CD14-positive monocyte (primary cell): ENCODE data around the gene TNKS1BP1. TPM values are rescaled to one million over a fixed set of nuclear protein-coding genes. Genes with fewer than 3 reads are reported as not detected.

Experiments used
- DNase-seq, 3 donors: peaks; one replicate each; pipeline ENCODE4 v3.0.0-alpha.2; 2011 to 2022
- H2AFZ ChIP-seq: 2 replicates; pipeline ENCODE4 v1.6.0; 2012; ENCODE audit warnings: mild to moderate bottlenecking, low read depth, low read length, inconsistent platforms; ENCODE audit not compliant: insufficient read depth, poor library complexity, severe bottlenecking
- H3K27ac ChIP-seq, 2 donors: 1 replicate in 1 of 2; 2 replicates in 1 of 2; pipeline ENCODE4 v1.5.1; 2012 to 2013; ENCODE audit warnings: low read length in 2 of 2, control low read depth in 1 of 2, inconsistent platforms in 1 of 2, low read depth in 1 of 2, mild to moderate bottlenecking in 1 of 2
- H3K27me3 ChIP-seq, 2 donors: one replicate each; pipeline versions ENCODE4 v1.6.0 to v1.6.1; 2011 to 2013; ENCODE audit warnings: low read length in 2 of 2; ENCODE audit not compliant: control insufficient read depth in 2 of 2, insufficient read depth in 2 of 2
- H3K36me3 ChIP-seq, 2 donors: replicated peaks in 1 of 2; 1 replicate in 1 of 2; 2 replicates in 1 of 2; pipeline versions ENCODE4 v1.5.1 to v1.6.1; 2012 to 2013; ENCODE audit warnings: low read length in 2 of 2, control low read depth in 1 of 2, inconsistent platforms in 1 of 2, mild to moderate bottlenecking in 1 of 2; ENCODE audit not compliant: insufficient read depth in 2 of 2, control insufficient read depth in 1 of 2
- H3K4me1 ChIP-seq, 2 donors: 1 replicate in 1 of 2; 2 replicates in 1 of 2; pipeline versions ENCODE4 v1.5.1 to v1.6.1; 2012 to 2013; ENCODE audit warnings: low read length in 2 of 2, control low read depth in 1 of 2, inconsistent platforms in 1 of 2, mild to moderate bottlenecking in 1 of 2, moderate library complexity in 1 of 2; ENCODE audit not compliant: insufficient read depth in 2 of 2, control insufficient read depth in 1 of 2
- H3K4me2 ChIP-seq: replicated peaks from 2 replicates; pipeline ENCODE3; 2012; ENCODE audit warnings: low read length, moderate library complexity, mild to moderate bottlenecking; ENCODE audit not compliant: poor library complexity, severe bottlenecking; ENCODE audit errors: extremely low read depth
- H3K4me3 ChIP-seq, 3 experiments: fragments of 200-600 bp in 1 of 3; sonication (generic) in 1 of 3; replicated peaks in 1 of 3; 1 replicate in 2 of 3; 2 replicates in 1 of 3; pipeline ENCODE4 v1.5.1; 2011 to 2013; ENCODE audit warnings: low read length in 3 of 3, mild to moderate bottlenecking in 3 of 3, control low read depth in 2 of 3, low read depth in 2 of 3, inconsistent platforms in 1 of 3, moderate library complexity in 1 of 3
- H3K79me2 ChIP-seq: 2 replicates; pipeline ENCODE4 v1.6.0; 2012; ENCODE audit warnings: mild to moderate bottlenecking, control low read depth, inconsistent platforms, low read length, moderate library complexity; ENCODE audit not compliant: insufficient read depth
- H3K9ac ChIP-seq: 2 replicates; pipeline ENCODE4 v1.6.0; 2017; ENCODE audit warnings: low read length, mild to moderate bottlenecking; ENCODE audit not compliant: insufficient read depth, poor library complexity, severe bottlenecking
- H3K9me3 ChIP-seq, 2 donors: replicated peaks in 1 of 2; 1 replicate in 1 of 2; 2 replicates in 1 of 2; pipeline versions ENCODE4 v1.5.1 to v1.6.1; 2012 to 2013; ENCODE audit warnings: low read length in 2 of 2, control low read depth in 1 of 2; ENCODE audit not compliant: control insufficient read depth in 1 of 2, insufficient read depth in 1 of 2
- H4K20me1 ChIP-seq: 2 replicates; pipeline ENCODE4 v1.6.0; 2012; ENCODE audit warnings: mild to moderate bottlenecking, low read length, control low read depth, moderate library complexity; ENCODE audit not compliant: insufficient read depth
- H3K27ac Mint-ChIP-seq, 7 donors: one replicate each; pipeline ENCODE4 v1.8.0; 2020; ENCODE audit warnings: mild to moderate bottlenecking in 7 of 7, mixed read lengths in 7 of 7, moderate library complexity in 6 of 7, inconsistent platforms in 2 of 7
- H3K27me3 Mint-ChIP-seq, 3 donors: one replicate each; pipeline ENCODE4 v1.8.0; 2021 to 2022; ENCODE audit warnings: low read depth in 3 of 3, mild to moderate bottlenecking in 3 of 3, mixed read lengths in 3 of 3, moderate library complexity in 3 of 3, inconsistent platforms in 1 of 3
- H3K36me3 Mint-ChIP-seq, 2 donors: one replicate each; pipeline ENCODE4 v1.8.0; 2020; ENCODE audit warnings: mixed read lengths in 2 of 2, inconsistent platforms in 1 of 2, mild to moderate bottlenecking in 1 of 2
- H3K4me1 Mint-ChIP-seq: one replicate; pipeline ENCODE4 v1.8.0; 2020; ENCODE audit warnings: mild to moderate bottlenecking, mixed read lengths
- H3K4me3 Mint-ChIP-seq, 2 donors: one replicate each; pipeline ENCODE4 v1.8.0; 2020; ENCODE audit warnings: mild to moderate bottlenecking in 2 of 2, mixed read lengths in 2 of 2, moderate library complexity in 1 of 2
- H3K9me3 Mint-ChIP-seq, 7 donors: one replicate each; pipeline ENCODE4 v1.8.0; 2020 to 2022; ENCODE audit warnings: mixed read lengths in 7 of 7, mild to moderate bottlenecking in 6 of 7, moderate library complexity in 6 of 7, inconsistent platforms in 2 of 7
- CTCF ChIP-seq: fragments of 200-600 bp; IDR thresholded peaks from one replicate; pipeline ENCODE4 v1.8.0; 2022; ENCODE audit warnings: antibody characterized with exemption, mild to moderate bottlenecking
- WGBS: methylation state at CpG from one replicate; pipeline ENCODE4 v1.1.5; 2013; ENCODE audit warnings: missing lambda C conversion rate; ENCODE audit not compliant: insufficient coverage; 5-methylcytosine and 5-hydroxymethylcytosine counted together
- intact Hi-C, 2 donors: fragments of 100-400 bp; cut with micrococcal nuclease; formaldehyde crosslinking; loops; one replicate each; pipeline versions ENCODE4 v1.15.0 to v1.15.1; 2023
- polyA plus RNA-seq, 3 donors: library from polyadenylated mRNA; depleted of rRNA in 1 of 3; unstranded in 2 of 3; stranded (reverse) in 1 of 3; fragments of 300-500 nt in 2 of 3; fragments of >200 nt in 1 of 3; fragmentation: Illumina TruSeq in 2 of 3; gene quantifications; 1 replicate in 2 of 3; 2 replicates in 1 of 3; pipeline ENCODE4 v1.2.3, GENCODE V29; 2012 to 2021

The TNKS1BP1 gene
- polyA plus RNA-seq, 3 donors, result 0.29 to 1.2 (median 0.50) TPM

- intact Hi-C loops, result no loop called here
- Mint-ChIP-seq H3K4me1 (peaks cover 8% of the 10 kb centered on the region), H3K36me3 (no peaks in the 10 kb centered on the region), H3K27ac (no peak overlapping the region), H3K9me3 (peaks cover 0 to 5% (median 0%) of the 10 kb centered on the region in 7 donors), H3K4me3 (no peak overlapping the region), H3K27me3 (peaks cover 2 to 5% (median 3%) of the 10 kb centered on the region in 3 donors)
- Histone ChIP-seq H3K27ac (no peak overlapping the region), H3K9me3 (no peaks in the 10 kb centered on the region), H3K4me2 (no peak overlapping the region), H3K36me3 (no peaks in the 10 kb centered on the region), H3K79me2 (no peaks in the 10 kb centered on the region), H3K4me3 (no peak overlapping the region), H2AFZ (no peak overlapping the region), H3K27me3 (no peaks in the 10 kb centered on the region), H3K9ac (no peak overlapping the region), H3K4me1 (peaks cover 7 to 8% of the 10 kb centered on the region in 2 donors), H4K20me1 (no peaks in the 10 kb centered on the region)
- no peak for DNase-seq
- WGBS, result 100% methylated on average over 4 of the region's 7 CpGs
- TF ChIP-seq CTCF, result no peak
Observed at GRCh38 chr11:57370251-57370650, 45.5 kb upstream of the TNKS1BP1 start.

- H3K27ac Mint-ChIP-seq, result no peak overlapping the region
- Histone ChIP-seq H3K4me2 (no peak overlapping the region), H3K9ac (no peak overlapping the region), H3K36me3 (no peaks in the 10 kb centered on the region), H3K9me3 (no peaks in the 10 kb centered on the region), H4K20me1 (no peaks in the 10 kb centered on the region), H3K79me2 (no peaks in the 10 kb centered on the region), H3K27me3 (no peaks in the 10 kb centered on the region), H3K27ac (no peak overlapping the region), H2AFZ (no peak overlapping the region), H3K4me1 (peaks cover 7 to 8% of the 10 kb centered on the region in 2 donors), H3K4me3 (no peak overlapping the region)
- intact Hi-C loops, result no loop called here
- H3K4me3 Mint-ChIP-seq, result no peak overlapping the region
- H3K27me3 Mint-ChIP-seq, result peaks cover 2 to 5% (median 3%) of the 10 kb centered on the region in 3 donors
- no peaks in the 10 kb centered on the region for H3K36me3 Mint-ChIP-seq
- TF ChIP-seq CTCF, result no peak
- WGBS, result 81% methylated on average over 5 of the region's 5 CpGs
- peaks cover 0 to 6% (median 0%) of the 10 kb centered on the region in 7 donors for H3K9me3 Mint-ChIP-seq
- peaks cover 8% of the 10 kb centered on the region for H3K4me1 Mint-ChIP-seq
- DNase-seq, result no peak
Observed at GRCh38 chr11:57368845-57369232, 44.1 kb upstream of the TNKS1BP1 start.
